Measurements from ENCODE around the gene MLLT6. TPM values are rescaled to one million over a fixed set of nuclear protein-coding genes. Genes with fewer than 3 reads are reported as not detected.

MLLT6 gene
- total and polyA plus RNA-seq, 2 of the 13 experiments (the other 11 are each of a cell fraction or from before 2014, with no cell fraction given) = 50.7 to 69.5 TPM

DNA sequence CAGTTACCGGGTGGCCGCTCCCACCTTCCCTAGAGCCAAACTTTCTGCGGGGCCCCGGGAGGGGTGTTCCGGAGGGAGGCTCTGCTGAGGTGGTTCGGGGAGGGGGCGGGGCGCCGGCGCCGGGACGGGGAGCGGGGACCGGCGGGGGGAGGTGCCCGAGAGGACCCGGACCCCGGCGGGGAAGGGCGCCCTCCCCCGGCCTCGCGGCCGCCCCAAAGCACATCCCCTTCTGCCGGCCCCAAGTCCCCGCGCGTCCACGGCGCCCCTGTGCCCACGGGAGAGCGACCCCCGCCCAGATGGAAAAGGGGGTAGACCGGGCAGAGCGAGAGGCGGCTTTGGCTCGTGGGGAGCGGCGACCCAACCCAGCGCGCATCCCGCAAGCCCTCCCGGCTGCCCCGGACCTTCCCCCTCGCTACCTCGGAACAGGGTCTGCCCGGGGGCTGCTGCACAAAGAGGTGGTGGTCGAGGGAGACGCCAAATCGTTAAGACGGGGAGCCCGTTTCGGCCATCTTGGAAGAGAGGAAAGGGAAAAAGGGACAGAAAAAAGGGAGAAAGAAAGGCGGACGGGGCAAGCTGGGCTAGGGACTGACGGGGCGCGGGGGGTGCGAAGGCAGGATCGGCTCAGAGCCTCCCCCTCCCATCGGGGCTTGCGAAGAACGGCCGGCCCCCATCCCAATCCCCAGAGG, 42.5 kb downstream of the MLLT6 start (continued):
- TF ChIP-seq, protein P1, sequence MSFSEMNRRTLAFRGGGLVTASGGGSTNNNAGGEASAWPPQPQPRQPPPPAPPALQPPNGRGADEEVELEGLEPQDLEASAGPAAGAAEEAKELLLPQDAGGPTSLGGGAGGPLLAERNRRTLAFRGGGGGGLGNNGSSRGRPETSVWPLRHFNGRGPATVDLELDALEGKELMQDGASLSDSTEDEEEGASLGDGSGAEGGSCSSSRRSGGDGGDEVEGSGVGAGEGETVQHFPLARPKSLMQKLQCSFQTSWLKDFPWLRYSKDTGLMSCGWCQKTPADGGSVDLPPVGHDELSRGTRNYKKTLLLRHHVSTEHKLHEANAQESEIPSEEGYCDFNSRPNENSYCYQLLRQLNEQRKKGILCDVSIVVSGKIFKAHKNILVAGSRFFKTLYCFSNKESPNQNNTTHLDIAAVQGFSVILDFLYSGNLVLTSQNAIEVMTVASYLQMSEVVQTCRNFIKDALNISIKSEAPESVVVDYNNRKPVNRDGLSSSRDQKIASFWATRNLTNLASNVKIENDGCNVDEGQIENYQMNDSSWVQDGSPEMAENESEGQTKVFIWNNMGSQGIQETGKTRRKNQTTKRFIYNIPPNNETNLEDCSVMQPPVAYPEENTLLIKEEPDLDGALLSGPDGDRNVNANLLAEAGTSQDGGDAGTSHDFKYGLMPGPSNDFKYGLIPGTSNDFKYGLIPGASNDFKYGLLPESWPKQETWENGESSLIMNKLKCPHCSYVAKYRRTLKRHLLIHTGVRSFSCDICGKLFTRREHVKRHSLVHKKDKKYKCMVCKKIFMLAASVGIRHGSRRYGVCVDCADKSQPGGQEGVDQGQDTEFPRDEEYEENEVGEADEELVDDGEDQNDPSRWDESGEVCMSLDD (CRISPR knock-in tag; IDR thresholded peaks at IDR 0.05; ENCODE audit: borderline replicate concordance) = no peak
- TF ChIP-seq ELF4 (CRISPR knock-in tag; IDR thresholded peaks at IDR 0.05; ENCODE audit: borderline replicate concordance) (no peak), NFIC (IDR thresholded peaks at IDR 0.05; ENCODE audit: low read length) (no peak), NCOA5 (CRISPR knock-in tag; IDR thresholded peaks at IDR 0.05) (no peak), NCOR1 (IDR thresholded peaks at IDR 0.05; ENCODE audit: borderline replicate concordance, low read length) (no peak), RCOR2 (CRISPR knock-in tag; IDR thresholded peaks at IDR 0.05) (no peak), ETV5 (CRISPR knock-in tag; IDR thresholded peaks at IDR 0.05; ENCODE audit: borderline replicate concordance) (no peak; the same call in none of the 2 replicates), ZNF558 (CRISPR knock-in tag; IDR thresholded peaks at IDR 0.05; ENCODE audit: borderline replicate concordance) (0 out of 2 replicates have a peak, but pooled peaks have one; percentile 9), ZNF44 (CRISPR knock-in tag; IDR thresholded peaks at IDR 0.05) (0 out of 2 replicates have a peak, but pooled peaks have one; percentile 66), ZNF841 (CRISPR knock-in tag; IDR thresholded peaks at IDR 0.05; ENCODE audit: borderline replicate concordance) (no peak), HNRNPUL1 (IDR thresholded peaks at IDR 0.05; ENCODE audit: low read depth, low read length) (no peak), CBX2 (IDR thresholded peaks at IDR 0.05; ENCODE audit: low read depth, low read length) (no peak), CBX2 (CRISPR knock-in tag; IDR thresholded peaks at IDR 0.05; ENCODE audit: low read depth) (no peak), NFE2L1 (CRISPR knock-in tag; IDR thresholded peaks at IDR 0.05; ENCODE audit: borderline replicate concordance) (no peak), SALL1 (CRISPR knock-in tag; IDR thresholded peaks at IDR 0.05) (peak; percentile 64), KDM5A (IDR thresholded peaks at IDR 0.05; ENCODE audit: borderline replicate concordance, low read length) (no peak; the same call in 1 of the 2 replicates), HNF4G (IDR thresholded peaks at IDR 0.05; ENCODE audit: borderline replicate concordance, low read depth, low read length) (no peak), HNF4G (CRISPR knock-in tag; IDR thresholded peaks at IDR 0.05; ENCODE audit: borderline replicate concordance, low read depth) (no peak)
- TF ChIP-seq, protein P2, sequence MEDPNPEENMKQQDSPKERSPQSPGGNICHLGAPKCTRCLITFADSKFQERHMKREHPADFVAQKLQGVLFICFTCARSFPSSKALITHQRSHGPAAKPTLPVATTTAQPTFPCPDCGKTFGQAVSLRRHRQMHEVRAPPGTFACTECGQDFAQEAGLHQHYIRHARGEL (CRISPR knock-in tag; IDR thresholded peaks at IDR 0.05) = no peak
- TF ChIP-seq, protein P3, sequence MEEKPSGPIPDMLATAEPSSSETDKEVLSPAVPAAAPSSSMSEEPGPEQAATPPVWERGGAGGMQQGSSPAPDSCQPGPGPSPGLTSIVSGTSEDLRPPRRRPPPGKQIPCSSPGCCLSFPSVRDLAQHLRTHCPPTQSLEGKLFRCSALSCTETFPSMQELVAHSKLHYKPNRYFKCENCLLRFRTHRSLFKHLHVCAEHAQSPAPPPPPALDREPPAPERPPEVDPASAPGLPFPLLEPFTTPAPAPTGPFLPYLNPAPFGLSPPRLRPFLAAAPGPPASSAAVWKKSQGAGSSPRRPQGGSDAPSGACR (CRISPR knock-in tag; IDR thresholded peaks at IDR 0.05) = no peak
- TF ChIP-seq, protein P4, sequence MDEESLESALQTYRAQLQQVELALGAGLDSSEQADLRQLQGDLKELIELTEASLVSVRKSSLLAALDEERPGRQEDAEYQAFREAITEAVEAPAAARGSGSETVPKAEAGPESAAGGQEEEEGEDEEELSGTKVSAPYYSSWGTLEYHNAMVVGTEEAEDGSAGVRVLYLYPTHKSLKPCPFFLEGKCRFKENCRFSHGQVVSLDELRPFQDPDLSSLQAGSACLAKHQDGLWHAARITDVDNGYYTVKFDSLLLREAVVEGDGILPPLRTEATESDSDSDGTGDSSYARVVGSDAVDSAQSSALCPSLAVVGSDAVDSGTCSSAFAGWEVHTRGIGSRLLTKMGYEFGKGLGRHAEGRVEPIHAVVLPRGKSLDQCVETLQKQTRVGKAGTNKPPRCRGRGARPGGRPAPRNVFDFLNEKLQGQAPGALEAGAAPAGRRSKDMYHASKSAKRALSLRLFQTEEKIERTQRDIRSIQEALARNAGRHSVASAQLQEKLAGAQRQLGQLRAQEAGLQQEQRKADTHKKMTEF (CRISPR knock-in tag; IDR thresholded peaks at IDR 0.05) = peak; percentile 78; the same call in 1 of the 2 replicates
- TF ChIP-seq, protein P5, sequence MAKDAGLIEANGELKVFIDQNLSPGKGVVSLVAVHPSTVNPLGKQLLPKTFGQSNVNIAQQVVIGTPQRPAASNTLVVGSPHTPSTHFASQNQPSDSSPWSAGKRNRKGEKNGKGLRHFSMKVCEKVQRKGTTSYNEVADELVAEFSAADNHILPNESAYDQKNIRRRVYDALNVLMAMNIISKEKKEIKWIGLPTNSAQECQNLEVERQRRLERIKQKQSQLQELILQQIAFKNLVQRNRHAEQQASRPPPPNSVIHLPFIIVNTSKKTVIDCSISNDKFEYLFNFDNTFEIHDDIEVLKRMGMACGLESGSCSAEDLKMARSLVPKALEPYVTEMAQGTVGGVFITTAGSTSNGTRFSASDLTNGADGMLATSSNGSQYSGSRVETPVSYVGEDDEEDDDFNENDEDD (CRISPR knock-in tag; IDR thresholded peaks at IDR 0.05; ENCODE audit: borderline replicate concordance) = peak; percentile 24; the same call in 1 of the 2 replicates

All from HepG2 (cell line).